Sigmoid colon (tissue), 7 donors: ENCODE results near the gene ARHGEF35. TPM values are rescaled to one million over a fixed set of nuclear protein-coding genes. Genes with fewer than 3 reads are reported as not detected.

Experiments used
- DNase-seq: peaks from one replicate; pipeline ENCODE4 v3.0.0-alpha.2; 2019
- H3K27ac ChIP-seq, 4 donors: fragments of 200-600 bp; sonication (generic); one replicate each; pipeline ENCODE4 v1.5.1; 2016 to 2019; ENCODE audit warnings: mild to moderate bottlenecking in 1 of 4
- H3K27me3 ChIP-seq, 3 donors: fragments of 200-600 bp; sonication (generic); one replicate each; pipeline ENCODE4 v1.5.1; 2019; ENCODE audit warnings: mild to moderate bottlenecking in 1 of 3
- H3K36me3 ChIP-seq, 4 donors: fragments of 200-600 bp; sonication (generic); one replicate each; pipeline ENCODE4 v1.5.1; 2016 to 2019
- H3K4me1 ChIP-seq, 4 donors: fragments of 200-600 bp; sonication (generic); one replicate each; pipeline ENCODE4 v1.5.1; 2017 to 2019
- H3K4me3 ChIP-seq, 4 donors: fragments of 200-600 bp; sonication (generic); one replicate each; pipeline ENCODE4 v1.5.1; 2017 to 2019; ENCODE audit warnings: mild to moderate bottlenecking in 2 of 4, moderate library complexity in 1 of 4
- H3K9me3 ChIP-seq, 4 donors: fragments of 200-600 bp in 3 of 4; sonication (generic) in 3 of 4; one replicate each; pipeline versions ENCODE4 v1.5.1 to v1.6.1; 2013 to 2019
- EP300 ChIP-seq, 4 donors: sonication (generic); formaldehyde crosslinking; IDR thresholded peaks; one replicate each; pipeline ENCODE4 v1.6.1; 2017; ENCODE audit warnings: antibody characterized with exemption in 4 of 4
- POLR2A ChIP-seq, 2 donors: fragments of 450-650 bp; IDR thresholded peaks; one replicate each; pipeline ENCODE4 v1.6.1; 2016; ENCODE audit warnings: antibody characterized with exemption in 2 of 2, mild to moderate bottlenecking in 2 of 2, moderate library complexity in 2 of 2
- POLR2AphosphoS5 ChIP-seq, 4 donors: sonication (generic); formaldehyde crosslinking; IDR thresholded peaks; one replicate each; pipeline ENCODE4 v1.6.1; 2017; ENCODE audit warnings: antibody characterized with exemption in 4 of 4
- WGBS, 2 donors: extraction: QIAGEN DNeasy Blood & Tissue Kit; methylation state at CpG; one replicate each; pipeline ENCODE4 v1.1.7; 2013; 5-methylcytosine and 5-hydroxymethylcytosine counted together
- intact Hi-C: fragments of 100-400 bp; cut with DNase I; formaldehyde crosslinking; loops from one replicate; pipeline ENCODE4 v1.15.1; 2023
- polyA plus RNA-seq, 3 donors: library from polyadenylated mRNA; stranded (reverse); fragments of 200-250 nt; gene quantifications; one replicate each; pipeline ENCODE4 v1.2.3, GENCODE V29; 2013
- total RNA-seq, 4 donors: library from RNA; depleted of rRNA; stranded (reverse); fragments of >200 nt; gene quantifications; one replicate each; pipeline ENCODE4 v1.1.0, GENCODE V29; 2016
- TF ChIP-seq, protein P1 (sequence below), 4 experiments: fragments of 450-650 bp in 3 of 4; fragments of 200-600 bp in 1 of 4; IDR thresholded peaks; one replicate each; pipeline ENCODE4 v1.5.1; 2016 to 2019; ENCODE audit warnings: antibody characterized with exemption in 4 of 4, mild to moderate bottlenecking in 3 of 4, moderate library complexity in 2 of 4
- donor health status: healthy with polysubstance abuse.
- donor health status: Bipolar disorder and iron deficiency.
- donor health status: healthy.

ARHGEF35 gene
- total and polyA plus RNA-seq, 7 donors: 0.54 to 60.6 (median 2.9) TPM

DNA sequence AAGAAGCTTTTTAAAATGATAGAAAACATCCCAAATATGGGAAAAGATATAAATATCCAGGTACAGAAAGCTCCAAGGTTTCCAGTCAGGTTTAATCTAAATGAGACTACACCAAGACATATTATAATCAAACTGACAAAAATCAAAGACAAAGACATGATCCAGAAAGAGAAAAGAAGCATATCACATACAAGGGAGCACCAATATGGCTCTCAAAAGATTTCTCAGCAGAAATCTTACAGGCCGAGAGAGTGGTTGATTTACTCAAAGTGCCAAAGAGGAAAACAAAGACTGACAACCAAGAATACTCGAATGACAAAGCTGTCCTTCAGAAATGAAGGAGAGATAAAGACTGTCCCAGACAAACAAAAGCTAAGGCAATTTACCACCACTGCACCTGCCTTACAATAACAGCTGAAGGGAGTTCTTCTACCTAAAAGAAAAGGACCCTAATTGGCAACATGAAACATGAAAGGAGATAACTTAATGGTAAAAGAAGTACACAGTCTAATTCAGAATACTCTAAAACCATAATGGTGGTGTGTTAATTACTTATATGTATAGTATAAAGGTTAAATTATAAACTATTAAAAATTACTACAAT, 47.3 kb downstream of the ARHGEF35 start:
- no peaks in the 10 kb centered on the region for H3K36me3 ChIP-seq
- intact Hi-C loops: no loop called here

DNA sequence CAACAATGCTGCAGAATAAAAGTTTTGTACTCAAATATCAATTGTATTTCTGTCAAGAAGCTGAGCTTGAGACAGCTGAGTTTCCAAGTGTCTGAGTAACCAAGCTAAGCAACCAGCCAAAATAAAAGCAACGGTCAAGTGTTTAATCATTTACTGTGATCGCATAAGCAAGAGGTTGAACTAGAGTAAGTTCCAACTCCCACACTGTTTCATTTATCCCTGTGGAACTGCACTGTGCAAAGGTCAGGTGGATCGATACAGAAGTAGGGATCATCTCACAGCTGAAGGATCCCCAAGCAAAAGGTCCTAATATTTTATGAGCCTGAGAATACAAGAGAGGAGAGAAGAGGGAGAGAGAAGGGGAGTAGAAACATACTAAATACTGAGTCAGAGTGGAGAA, 51.2 kb downstream of the ARHGEF35 start:
- peaks cover 0 to 18% (median 14%) of the 10 kb centered on the region in 4 donors for H3K9me3 ChIP-seq
- H3K36me3 ChIP-seq: no peaks in the 10 kb centered on the region
- no peak for TF ChIP-seq POLR2AphosphoS5 (IDR thresholded peaks at IDR 0.05)
- no peak for TF ChIP-seq POLR2A (IDR thresholded peaks at IDR 0.05)
- TF ChIP-seq EP300 (IDR thresholded peaks at IDR 0.05): no peak
- TF ChIP-seq, protein P1, sequence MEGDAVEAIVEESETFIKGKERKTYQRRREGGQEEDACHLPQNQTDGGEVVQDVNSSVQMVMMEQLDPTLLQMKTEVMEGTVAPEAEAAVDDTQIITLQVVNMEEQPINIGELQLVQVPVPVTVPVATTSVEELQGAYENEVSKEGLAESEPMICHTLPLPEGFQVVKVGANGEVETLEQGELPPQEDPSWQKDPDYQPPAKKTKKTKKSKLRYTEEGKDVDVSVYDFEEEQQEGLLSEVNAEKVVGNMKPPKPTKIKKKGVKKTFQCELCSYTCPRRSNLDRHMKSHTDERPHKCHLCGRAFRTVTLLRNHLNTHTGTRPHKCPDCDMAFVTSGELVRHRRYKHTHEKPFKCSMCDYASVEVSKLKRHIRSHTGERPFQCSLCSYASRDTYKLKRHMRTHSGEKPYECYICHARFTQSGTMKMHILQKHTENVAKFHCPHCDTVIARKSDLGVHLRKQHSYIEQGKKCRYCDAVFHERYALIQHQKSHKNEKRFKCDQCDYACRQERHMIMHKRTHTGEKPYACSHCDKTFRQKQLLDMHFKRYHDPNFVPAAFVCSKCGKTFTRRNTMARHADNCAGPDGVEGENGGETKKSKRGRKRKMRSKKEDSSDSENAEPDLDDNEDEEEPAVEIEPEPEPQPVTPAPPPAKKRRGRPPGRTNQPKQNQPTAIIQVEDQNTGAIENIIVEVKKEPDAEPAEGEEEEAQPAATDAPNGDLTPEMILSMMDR (IDR thresholded peaks at IDR 0.05): no peak
- no peak overlapping the region for H3K4me3 ChIP-seq
- H3K4me1 ChIP-seq: no peaks in the 10 kb centered on the region
- H3K27me3 ChIP-seq: no peaks in the 10 kb centered on the region
- no peak overlapping the region for H3K27ac ChIP-seq
- DNase-seq: no peak
- intact Hi-C loops: no loop called here
- WGBS, 2 donors: 63 to 82% methylated on average over 3 of the region's 3 CpGs

More for the DNA sequence above, 47.3 kb downstream of the ARHGEF35 start:
- DNase-seq: no peak
- no peak for TF ChIP-seq POLR2AphosphoS5 (IDR thresholded peaks at IDR 0.05)
- TF ChIP-seq POLR2A (IDR thresholded peaks at IDR 0.05): no peak
- TF ChIP-seq, protein P1 (IDR thresholded peaks at IDR 0.05): no peak
- TF ChIP-seq EP300 (IDR thresholded peaks at IDR 0.05): no peak
- Histone ChIP-seq H3K27ac (no peak overlapping the region), H3K4me3 (no peak overlapping the region), H3K9me3 (peaks cover 0 to 18% (median 15%) of the 10 kb centered on the region in 4 donors), H3K4me1 (no peaks in the 10 kb centered on the region), H3K27me3 (no peaks in the 10 kb centered on the region)
- 80 to 85% methylated on average over 2 of the region's 2 CpGs for WGBS, 2 donors

DNA sequence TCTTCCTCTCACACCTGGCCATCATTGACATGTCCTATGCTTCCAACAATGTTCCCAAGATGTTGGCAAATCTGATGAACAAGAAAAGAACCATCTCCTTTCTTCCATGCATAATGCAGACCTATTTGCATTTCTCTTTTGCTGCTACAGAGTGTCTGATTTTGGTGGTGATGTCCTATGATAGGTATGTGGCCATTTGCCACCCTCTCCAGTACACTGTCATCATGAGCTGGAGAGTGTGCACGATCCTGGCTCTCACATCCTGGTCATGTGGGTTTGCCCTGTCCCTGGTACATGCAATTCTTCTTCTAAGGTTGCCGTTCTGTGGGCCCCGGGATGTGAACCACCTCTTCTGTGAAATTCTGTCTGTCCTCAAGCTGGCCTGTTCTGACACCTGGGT, 53.4 kb downstream of the ARHGEF35 start:
- H3K9me3 ChIP-seq: peaks cover 0 to 7% (median 4%) of the 10 kb centered on the region in 4 donors
- intact Hi-C loops: no loop called here
- DNase-seq: no peak
- no peaks in the 10 kb centered on the region for H3K27me3 ChIP-seq
- WGBS, 2 donors: 87% methylated on average over 3 of the region's 3 CpGs
- no peak for TF ChIP-seq POLR2A (IDR thresholded peaks at IDR 0.05)
- TF ChIP-seq POLR2AphosphoS5 (IDR thresholded peaks at IDR 0.05): no peak
- H3K4me3 ChIP-seq: no peak overlapping the region
- H3K27ac ChIP-seq: no peak overlapping the region
- H3K4me1 ChIP-seq: no peaks in the 10 kb centered on the region
- H3K36me3 ChIP-seq: no peaks in the 10 kb centered on the region

DNA sequence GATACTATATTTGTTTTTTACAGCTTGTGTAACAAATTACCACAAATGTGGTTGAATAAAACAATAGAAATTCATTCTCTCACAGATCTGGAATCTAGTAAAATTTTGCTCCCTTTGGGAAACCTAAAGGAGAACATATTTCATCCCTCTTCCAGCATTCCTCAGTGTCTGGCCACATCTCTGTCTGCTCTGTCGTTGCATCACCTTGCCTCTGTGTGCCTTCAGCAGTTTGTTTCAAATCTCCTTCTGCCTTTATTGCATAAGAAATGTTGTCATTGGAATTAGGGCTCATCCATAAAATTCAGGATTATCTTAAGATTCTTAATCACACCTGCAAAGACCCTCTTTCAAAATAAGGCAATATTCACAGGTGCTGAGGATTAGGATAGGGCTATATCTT, 58.1 kb downstream of the ARHGEF35 start:
- Histone ChIP-seq H3K4me3 (no peak overlapping the region), H3K4me1 (no peaks in the 10 kb centered on the region), H3K27ac (no peak overlapping the region), H3K27me3 (no peaks in the 10 kb centered on the region), H3K9me3 (peaks cover 0 to 2% (median 0%) of the 10 kb centered on the region in 4 donors), H3K36me3 (no peaks in the 10 kb centered on the region)
- 70 to 82% methylated on average over 1 of the region's 1 CpG for WGBS, 2 donors
- TF ChIP-seq POLR2AphosphoS5 (IDR thresholded peaks at IDR 0.05) (no peak), EP300 (IDR thresholded peaks at IDR 0.05) (no peak), POLR2A (IDR thresholded peaks at IDR 0.05) (no peak)
- TF ChIP-seq, protein P1 (IDR thresholded peaks at IDR 0.05): no peak
- intact Hi-C loops: no loop called here
- no peak for DNase-seq

Other genes starting within 250 kb of the ARHGEF35 start
- gene OR2F1, start 241.0 kb downstream of the ARHGEF35 start, total RNA-seq: not detected
- not detected for gene OR2F1, start 241.0 kb downstream of the ARHGEF35 start, polyA plus RNA-seq
- not detected for gene OR6B1, start 195.5 kb downstream of the ARHGEF35 start, total RNA-seq
- not detected for gene OR6B1, start 195.5 kb downstream of the ARHGEF35 start, polyA plus RNA-seq
- gene OR2A5, start 146.9 kb downstream of the ARHGEF35 start, total RNA-seq: not detected
- gene OR2A5, start 146.9 kb downstream of the ARHGEF35 start, polyA plus RNA-seq: not detected
- not detected for gene OR2A25, start 126.0 kb downstream of the ARHGEF35 start, total RNA-seq
- not detected for gene OR2A25, start 126.0 kb downstream of the ARHGEF35 start, polyA plus RNA-seq
- not detected for gene OR2A12, start 109.6 kb downstream of the ARHGEF35 start, total RNA-seq
- not detected for gene OR2A12, start 109.6 kb downstream of the ARHGEF35 start, polyA plus RNA-seq
- not detected for gene OR2A2, start 86.2 kb downstream of the ARHGEF35 start, total RNA-seq
- not detected for gene OR2A2, start 86.2 kb downstream of the ARHGEF35 start, polyA plus RNA-seq
- not detected for gene OR2A14, start 72.7 kb downstream of the ARHGEF35 start, total RNA-seq
- not detected for gene OR2A14, start 72.7 kb downstream of the ARHGEF35 start, polyA plus RNA-seq
- 1 to 10 TPM in 3 of 4 donors, under 1 TPM in 1; 0.49 to 1.8 (median 1.6) TPM for gene CTAGE4, start 12.4 kb downstream of the ARHGEF35 start, total RNA-seq
- 1 to 10 TPM in 2 of 3 donors, under 1 TPM in 1; 0.90 to 3.0 (median 3.0) TPM for gene CTAGE4, start 12.4 kb downstream of the ARHGEF35 start, polyA plus RNA-seq
- under 1 TPM in 2 of 4 donors, not detected in 2; 0.16 to 0.28 TPM for gene OR2A42, start 43.8 kb upstream of the ARHGEF35 start, total RNA-seq
- gene OR2A42, start 43.8 kb upstream of the ARHGEF35 start, polyA plus RNA-seq: under 1 TPM in 1 of 3 donors, not detected in 2; 0.06 TPM
- 1 to 10 TPM in 2 of 4 donors, under 1 TPM in 2; 0.33 to 2.9 (median 1.1) TPM for gene OR2A7, start 69.0 kb upstream of the ARHGEF35 start, total RNA-seq
- 1 to 10 TPM in 2 of 3 donors, under 1 TPM in 1; 0.60 to 8.6 (median 3.5) TPM for gene OR2A7, start 69.0 kb upstream of the ARHGEF35 start, polyA plus RNA-seq
- gene CTAGE8, start 73.5 kb upstream of the ARHGEF35 start, total RNA-seq: 1 to 10 TPM in 1 of 4 donors, under 1 TPM in 1, not detected in 2; 0.49 to 1.7 TPM
- 1 to 10 TPM in 2 of 3 donors, not detected in 1; 1.2 to 5.0 TPM for gene CTAGE8, start 73.5 kb upstream of the ARHGEF35 start, polyA plus RNA-seq
- under 1 TPM in 3 of 4 donors, not detected in 1; 0.14 to 0.36 (median 0.16) TPM for gene OR2A1, start 116.6 kb upstream of the ARHGEF35 start, total RNA-seq
- gene OR2A1, start 116.6 kb upstream of the ARHGEF35 start, polyA plus RNA-seq: under 1 TPM in 1 of 3 donors, not detected in 2; 0.06 TPM
- 10 to 100 TPM in 1 of 4 donors, 1 to 10 TPM in 3; 4.9 to 10.9 (median 6.2) TPM for gene ARHGEF5, start 159.6 kb upstream of the ARHGEF35 start, total RNA-seq
- 10 to 100 TPM; 27.6 to 47.6 (median 31.1) TPM for gene ARHGEF5, start 159.6 kb upstream of the ARHGEF35 start, polyA plus RNA-seq
- gene NOBOX, start 207.9 kb upstream of the ARHGEF35 start, total RNA-seq: not detected
- not detected for gene NOBOX, start 207.9 kb upstream of the ARHGEF35 start, polyA plus RNA-seq